Measurements from ENCODE around the gene HLA-DQB1.
"Not testable (repeated sequence)": the region's sequence is repeated elsewhere in the genome, so short reads cannot be mapped to it uniquely, and the experiment has no call there.

HLA-DQB1 gene

DNA sequence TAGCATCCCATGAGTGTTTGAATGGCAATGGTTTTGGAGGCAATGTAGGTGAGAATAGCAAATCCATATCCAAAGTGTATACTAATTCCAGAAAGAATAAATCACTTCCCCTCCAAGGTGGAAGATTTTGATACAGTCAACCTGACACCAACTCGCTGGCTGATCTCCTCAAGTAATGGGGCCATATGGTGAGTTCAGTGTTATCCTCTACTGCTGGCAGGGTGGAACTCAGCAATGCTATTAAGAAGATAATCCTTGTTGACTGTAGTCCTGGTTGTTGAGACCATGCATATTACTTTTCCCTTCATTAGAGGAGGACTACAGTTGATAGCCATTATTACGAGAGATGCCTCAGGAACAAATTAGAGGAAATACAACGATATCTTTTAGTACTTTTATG lies 17.8 kb upstream of the HLA-DQB1 start:
- Histone ChIP-seq H3K27ac (ENCODE audit: low read depth, low read length) (no peak overlapping the region), H3K36me3 (ENCODE audit: insufficient read depth, low read length) (no peaks in the 10 kb centered on the region), H3K4me3 (ENCODE audit: low read length) (no peak overlapping the region), H3K9ac (ENCODE audit: low read depth, low read length) (no peak overlapping the region), H3K9me3 (ENCODE audit: insufficient read depth, low read depth, low read length) (no peaks in the 10 kb centered on the region), H3K4me1 (ENCODE audit: insufficient read depth, low read length) (no peaks in the 10 kb centered on the region), H3K27me3 (ENCODE audit: insufficient read depth, low read length) (no peaks in the 10 kb centered on the region)
- 64% methylated on average over 3 of the region's 3 CpGs for WGBS

DNA sequence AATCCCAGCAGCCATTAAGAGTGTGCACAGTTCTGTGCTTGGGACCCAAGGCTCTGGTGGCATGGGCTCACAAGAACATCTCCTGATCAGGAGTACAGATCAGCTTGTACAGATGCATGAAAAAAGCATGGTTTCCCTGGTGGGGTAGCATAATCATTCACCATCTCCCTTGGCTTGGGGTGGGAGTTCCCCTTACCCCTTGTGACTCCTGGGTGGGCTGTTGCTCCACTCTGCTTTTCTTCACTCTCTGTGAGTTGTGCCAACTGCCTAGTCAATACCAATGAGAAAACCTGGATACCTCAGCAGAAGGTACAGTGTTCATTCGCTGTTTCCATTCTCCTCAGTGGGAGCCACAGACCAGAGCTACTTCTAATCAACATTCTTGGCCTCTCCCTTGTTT lies 13.6 kb upstream of the HLA-DQB1 start:
- H3K4me3 ChIP-seq (ENCODE audit: low read length) = no peak overlapping the region
- no peak overlapping the region for H3K27ac ChIP-seq (ENCODE audit: low read depth, low read length)
- no peaks in the 10 kb centered on the region for H3K9me3 ChIP-seq (ENCODE audit: insufficient read depth, low read depth, low read length)
- H3K4me1 ChIP-seq (ENCODE audit: insufficient read depth, low read length) = no peaks in the 10 kb centered on the region
- no peaks in the 10 kb centered on the region for H3K27me3 ChIP-seq (ENCODE audit: insufficient read depth, low read length)
- H3K36me3 ChIP-seq (ENCODE audit: insufficient read depth, low read length) = no peaks in the 10 kb centered on the region
- WGBS = 44% methylated on average over 1 of the region's 1 CpG
- H3K9ac ChIP-seq (ENCODE audit: low read depth, low read length) = no peak overlapping the region

DNA sequence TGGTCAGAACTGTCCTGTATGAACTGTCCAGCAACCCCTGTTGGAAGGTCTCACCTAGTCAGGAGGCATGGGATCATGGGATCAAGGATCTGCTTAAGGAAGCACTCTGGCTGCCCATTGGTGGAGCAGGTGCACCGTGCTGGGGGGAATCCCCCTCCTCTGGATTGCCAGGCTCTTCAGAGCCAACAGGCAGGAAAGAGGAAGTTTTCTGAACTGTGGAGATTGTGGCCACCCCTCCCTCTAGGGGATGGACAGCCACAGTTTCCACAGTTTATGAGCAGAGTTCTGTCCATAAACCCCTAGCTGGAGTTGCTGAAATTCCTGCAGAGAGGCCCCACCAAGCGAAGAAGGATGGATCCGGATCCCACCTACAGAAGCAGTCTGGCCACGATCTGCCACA lies 13.0 kb upstream of the HLA-DQB1 start:
- Histone ChIP-seq H3K4me1 (ENCODE audit: insufficient read depth, low read length) (no peaks in the 10 kb centered on the region), H3K27ac (ENCODE audit: low read depth, low read length) (no peak overlapping the region), H3K27me3 (ENCODE audit: insufficient read depth, low read length) (no peaks in the 10 kb centered on the region), H3K4me3 (ENCODE audit: low read length) (no peak overlapping the region), H3K9ac (ENCODE audit: low read depth, low read length) (no peak overlapping the region), H3K9me3 (ENCODE audit: insufficient read depth, low read depth, low read length) (no peaks in the 10 kb centered on the region), H3K36me3 (ENCODE audit: insufficient read depth, low read length) (no peaks in the 10 kb centered on the region)
- WGBS = 65% methylated on average over 4 of the region's 4 CpGs

DNA sequence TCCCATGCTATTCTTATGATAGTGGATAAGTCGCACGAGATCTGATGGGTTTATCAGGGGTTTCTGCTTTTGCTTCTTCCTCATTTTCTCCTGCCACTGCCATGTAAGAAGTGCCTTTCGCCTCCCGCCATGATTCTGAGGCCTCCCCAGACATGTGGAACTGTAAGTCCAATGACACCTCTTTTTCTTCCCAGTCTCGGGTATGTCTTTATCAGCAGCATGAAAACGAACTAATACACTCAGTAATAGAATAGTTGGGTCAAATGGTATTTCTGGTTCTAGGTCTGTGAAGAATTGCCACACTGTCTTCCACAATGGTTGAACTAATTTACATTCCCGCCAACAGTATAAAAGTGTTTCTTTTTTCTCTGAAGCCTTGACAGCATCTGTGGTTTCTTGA lies 7.7 kb upstream of the HLA-DQB1 start:
- not testable (repeated sequence) for H3K9me3 ChIP-seq (ENCODE audit: insufficient read depth, low read depth, low read length); H3K9ac ChIP-seq (ENCODE audit: low read depth, low read length); H3K27ac ChIP-seq (ENCODE audit: low read depth, low read length); H3K4me3 ChIP-seq (ENCODE audit: low read length); H3K4me1 ChIP-seq (ENCODE audit: insufficient read depth, low read length); H3K36me3 ChIP-seq (ENCODE audit: insufficient read depth, low read length); H3K27me3 ChIP-seq (ENCODE audit: insufficient read depth, low read length)
- 95% methylated on average over 5 of the region's 7 CpGs for WGBS

DNA sequence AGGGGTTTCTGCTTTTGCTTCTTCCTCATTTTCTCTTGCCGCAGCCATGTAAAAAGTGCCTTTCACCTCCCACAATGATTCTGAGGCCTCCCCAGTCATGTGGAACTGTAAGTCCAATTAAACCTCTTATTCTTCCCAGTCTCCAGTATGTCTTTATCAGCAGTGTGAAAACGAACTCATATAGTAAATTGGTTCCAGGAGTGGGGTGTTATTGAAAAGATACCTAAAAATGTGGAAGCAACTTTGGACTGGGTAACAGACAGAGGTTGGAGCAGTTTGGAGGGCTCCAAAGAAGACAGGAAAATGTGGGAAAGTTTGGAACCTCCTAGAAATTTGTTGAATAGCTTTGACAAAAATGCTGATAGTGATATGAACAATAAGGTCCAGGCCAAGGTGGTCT lies 5.5 kb upstream of the HLA-DQB1 start:
- 94% methylated on average over 2 of the region's 2 CpGs for WGBS
- H3K36me3 ChIP-seq (ENCODE audit: insufficient read depth, low read length); H3K4me1 ChIP-seq (ENCODE audit: insufficient read depth, low read length); H3K9me3 ChIP-seq (ENCODE audit: insufficient read depth, low read depth, low read length); H3K9ac ChIP-seq (ENCODE audit: low read depth, low read length); H3K27me3 ChIP-seq (ENCODE audit: insufficient read depth, low read length); H3K27ac ChIP-seq (ENCODE audit: low read depth, low read length); H3K4me3 ChIP-seq (ENCODE audit: low read length): not testable (repeated sequence)

DNA sequence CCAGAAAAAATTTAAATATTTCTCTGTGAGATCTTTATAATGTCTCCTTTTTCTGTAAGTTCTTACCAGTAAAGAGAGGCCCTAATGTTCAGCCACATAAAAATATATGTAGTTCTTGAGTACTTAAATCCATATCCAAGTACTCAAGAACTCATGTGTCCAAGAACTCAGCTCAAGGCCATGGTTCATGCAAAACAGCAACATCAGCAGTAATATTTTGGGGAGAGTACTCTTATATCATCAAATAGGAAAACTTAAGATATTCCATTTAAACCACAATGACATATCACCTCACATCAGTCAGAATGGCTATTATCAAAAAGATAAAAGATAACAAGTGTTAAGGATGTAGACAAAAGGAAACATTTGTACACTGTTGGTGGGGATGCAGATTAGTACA lies 3.4 kb upstream of the HLA-DQB1 start:
- Histone ChIP-seq H3K4me3 (ENCODE audit: low read length) (no peak overlapping the region), H3K9ac (ENCODE audit: low read depth, low read length) (no peak overlapping the region), H3K27ac (ENCODE audit: low read depth, low read length) (no peak overlapping the region), H3K27me3 (ENCODE audit: insufficient read depth, low read length) (peaks cover 16% of the 10 kb centered on the region), H3K36me3 (ENCODE audit: insufficient read depth, low read length) (no peaks in the 10 kb centered on the region), H3K4me1 (ENCODE audit: insufficient read depth, low read length) (no peaks in the 10 kb centered on the region), H3K9me3 (ENCODE audit: insufficient read depth, low read depth, low read length) (no peaks in the 10 kb centered on the region)

DNA sequence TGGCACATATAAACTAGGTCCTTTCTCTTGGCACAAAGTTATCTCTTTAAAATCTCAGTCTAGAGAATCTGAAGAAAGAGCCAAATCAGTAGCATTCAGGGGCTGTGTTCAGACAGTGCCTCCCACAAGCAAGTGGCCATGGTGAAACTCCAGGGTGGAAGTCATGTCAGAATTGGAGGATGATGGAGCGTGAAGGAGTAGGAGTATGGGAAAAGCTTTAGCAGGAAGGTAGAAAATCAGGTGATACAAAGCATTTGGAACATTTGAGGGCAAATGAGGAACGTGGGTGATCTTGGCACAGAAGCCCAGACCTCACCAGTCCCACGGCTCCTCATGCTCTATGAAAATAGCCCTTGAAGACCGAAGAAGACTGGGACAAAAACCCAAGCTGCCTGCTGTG lies 2.8 kb upstream of the HLA-DQB1 start:
- Histone ChIP-seq H3K4me1 (ENCODE audit: insufficient read depth, low read length) (no peaks in the 10 kb centered on the region), H3K4me3 (ENCODE audit: low read length) (no peak overlapping the region), H3K27me3 (ENCODE audit: insufficient read depth, low read length) (peaks cover 22% of the 10 kb centered on the region), H3K27ac (ENCODE audit: low read depth, low read length) (no peak overlapping the region), H3K36me3 (ENCODE audit: insufficient read depth, low read length) (no peaks in the 10 kb centered on the region), H3K9me3 (ENCODE audit: insufficient read depth, low read depth, low read length) (no peaks in the 10 kb centered on the region), H3K9ac (ENCODE audit: low read depth, low read length) (no peak overlapping the region)
- 90% methylated on average over 4 of the region's 4 CpGs for WGBS

DNA sequence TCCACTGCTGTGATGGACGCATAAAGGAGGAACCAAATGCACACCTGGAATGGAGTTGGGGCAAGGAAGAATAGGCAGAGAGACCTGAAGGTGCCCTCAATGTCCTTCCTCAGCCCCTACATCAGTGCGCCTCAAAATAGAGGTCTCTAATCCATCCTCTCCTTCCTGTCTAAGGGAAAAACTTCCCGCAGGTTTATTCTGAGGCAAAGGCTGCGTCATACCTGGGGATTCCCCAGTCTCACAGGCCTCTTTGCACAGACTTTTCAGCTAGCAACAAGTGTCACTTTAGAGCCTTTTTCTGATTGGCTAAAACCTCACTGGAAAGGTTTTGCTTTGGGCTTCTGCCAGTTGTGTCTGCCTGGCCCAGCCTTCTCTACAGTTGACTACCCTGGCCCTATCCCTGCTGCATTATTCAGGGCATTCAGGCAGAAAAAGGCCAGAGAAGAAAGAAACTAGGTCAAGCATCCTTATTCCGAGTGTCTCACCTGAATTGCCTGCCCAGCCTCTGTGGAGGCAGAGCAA lies 1.8 kb upstream of the HLA-DQB1 start:
- H3K27ac ChIP-seq (ENCODE audit: low read depth, low read length) = no peak overlapping the region
- H3K4me1 ChIP-seq (ENCODE audit: insufficient read depth, low read length) = no peaks in the 10 kb centered on the region
- 52% methylated on average over 5 of the region's 5 CpGs for WGBS
- no peak overlapping the region for H3K9ac ChIP-seq (ENCODE audit: low read depth, low read length)
- no peaks in the 10 kb centered on the region for H3K9me3 ChIP-seq (ENCODE audit: insufficient read depth, low read depth, low read length)
- no peak overlapping the region for H3K4me3 ChIP-seq (ENCODE audit: low read length)
- H3K36me3 ChIP-seq (ENCODE audit: insufficient read depth, low read length) = no peaks in the 10 kb centered on the region
- H3K27me3 ChIP-seq (ENCODE audit: insufficient read depth, low read length) = peaks cover 32% of the 10 kb centered on the region

DNA sequence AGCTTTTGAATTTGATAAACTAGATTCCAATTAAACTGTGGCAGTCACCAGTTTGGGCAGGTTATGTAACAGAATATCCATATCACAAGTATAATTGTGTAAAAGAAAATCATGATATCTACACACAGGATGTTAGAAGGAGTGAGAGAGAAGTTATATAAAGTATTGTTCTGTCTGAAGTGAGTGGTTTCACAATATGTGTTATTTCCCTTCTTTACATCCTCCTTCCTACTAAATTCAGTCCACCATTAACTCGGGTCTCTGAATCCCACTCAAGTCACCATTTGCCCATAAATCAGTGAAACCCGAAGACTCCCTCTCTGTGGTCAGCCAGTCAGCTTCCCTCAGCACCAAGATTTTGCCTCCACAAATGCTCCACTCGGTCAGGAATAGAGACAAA lies 796 bp downstream of the HLA-DQB1 start:
- no peak overlapping the region for H3K9ac ChIP-seq (ENCODE audit: low read depth, low read length)
- H3K27ac ChIP-seq (ENCODE audit: low read depth, low read length) = no peak overlapping the region
- peaks cover 33% of the 10 kb centered on the region for H3K27me3 ChIP-seq (ENCODE audit: insufficient read depth, low read length)
- 34% methylated on average over 3 of the region's 3 CpGs for WGBS
- H3K36me3 ChIP-seq (ENCODE audit: insufficient read depth, low read length) = no peaks in the 10 kb centered on the region
- no peaks in the 10 kb centered on the region for H3K9me3 ChIP-seq (ENCODE audit: insufficient read depth, low read depth, low read length)
- H3K4me3 ChIP-seq (ENCODE audit: low read length) = peak overlapping the region; percentile 61
- no peaks in the 10 kb centered on the region for H3K4me1 ChIP-seq (ENCODE audit: insufficient read depth, low read length)

DNA sequence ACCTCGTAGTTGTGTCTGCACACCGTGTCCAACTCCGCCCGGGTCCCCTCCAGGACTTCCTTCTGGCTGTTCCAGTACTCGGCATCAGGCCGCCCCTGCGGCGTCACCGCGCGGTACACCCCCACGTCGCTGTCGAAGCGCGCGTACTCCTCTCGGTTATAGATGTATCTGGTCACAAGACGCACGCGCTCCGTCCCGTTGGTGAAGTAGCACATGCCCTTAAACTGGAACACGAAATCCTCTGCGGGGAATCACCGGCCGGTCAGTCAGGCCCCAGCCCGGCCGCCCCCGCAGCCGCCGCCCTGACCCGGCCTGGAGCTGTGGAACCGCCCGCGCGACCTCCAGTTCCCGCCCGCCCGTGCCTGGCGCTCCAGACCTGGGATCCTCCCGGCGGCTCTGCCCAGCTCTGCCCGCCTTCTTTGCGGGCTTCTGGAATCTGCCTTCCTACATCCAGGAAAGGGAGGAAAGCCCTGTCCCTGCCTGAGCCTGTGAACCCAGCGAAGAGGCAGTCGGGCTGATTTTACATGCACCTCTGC lies 1.6 kb downstream of the HLA-DQB1 start:
- H3K4me1 ChIP-seq (ENCODE audit: insufficient read depth, low read length) = no peaks in the 10 kb centered on the region
- 32% methylated on average over 47 of the region's 47 CpGs for WGBS

DNA sequence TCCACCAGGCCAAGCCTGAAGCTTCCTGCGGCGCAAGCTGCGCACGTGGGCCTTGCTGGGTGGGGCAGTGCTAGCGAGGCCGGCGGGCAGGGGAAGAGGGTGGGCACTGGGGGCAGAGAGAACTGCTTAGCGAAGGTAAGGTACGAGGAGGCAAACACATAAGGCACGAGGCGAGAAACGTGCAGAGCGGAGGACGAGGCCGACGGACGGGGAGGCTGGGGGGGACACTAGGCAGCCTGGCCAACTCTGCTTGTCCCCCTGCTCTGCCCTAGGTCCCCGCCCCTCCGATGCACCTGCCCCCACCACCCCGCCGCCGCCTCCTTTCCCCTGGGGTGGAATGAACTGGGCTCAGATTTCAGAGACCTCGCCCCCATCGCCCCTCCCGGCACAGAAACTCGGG lies 2.1 kb downstream of the HLA-DQB1 start:
- Histone ChIP-seq H3K27ac (ENCODE audit: low read depth, low read length) (no peak overlapping the region), H3K4me3 (ENCODE audit: low read length) (peak overlapping the region; percentile 61), H3K27me3 (ENCODE audit: insufficient read depth, low read length) (peaks cover 33% of the 10 kb centered on the region), H3K36me3 (ENCODE audit: insufficient read depth, low read length) (no peaks in the 10 kb centered on the region), H3K4me1 (ENCODE audit: insufficient read depth, low read length) (no peaks in the 10 kb centered on the region), H3K9me3 (ENCODE audit: insufficient read depth, low read depth, low read length) (no peaks in the 10 kb centered on the region), H3K9ac (ENCODE audit: low read depth, low read length) (no peak overlapping the region)
- WGBS = 59% methylated on average over 23 of the region's 26 CpGs

More for the DNA sequence above, 1.6 kb downstream of the HLA-DQB1 start:
- Histone ChIP-seq H3K9ac (ENCODE audit: low read depth, low read length) (no peak overlapping the region), H3K27me3 (ENCODE audit: insufficient read depth, low read length) (peaks cover 33% of the 10 kb centered on the region), H3K9me3 (ENCODE audit: insufficient read depth, low read depth, low read length) (no peaks in the 10 kb centered on the region), H3K36me3 (ENCODE audit: insufficient read depth, low read length) (no peaks in the 10 kb centered on the region), H3K4me3 (ENCODE audit: low read length) (peak overlapping the region; percentile 61), H3K27ac (ENCODE audit: low read depth, low read length) (no peak overlapping the region)

DNA sequence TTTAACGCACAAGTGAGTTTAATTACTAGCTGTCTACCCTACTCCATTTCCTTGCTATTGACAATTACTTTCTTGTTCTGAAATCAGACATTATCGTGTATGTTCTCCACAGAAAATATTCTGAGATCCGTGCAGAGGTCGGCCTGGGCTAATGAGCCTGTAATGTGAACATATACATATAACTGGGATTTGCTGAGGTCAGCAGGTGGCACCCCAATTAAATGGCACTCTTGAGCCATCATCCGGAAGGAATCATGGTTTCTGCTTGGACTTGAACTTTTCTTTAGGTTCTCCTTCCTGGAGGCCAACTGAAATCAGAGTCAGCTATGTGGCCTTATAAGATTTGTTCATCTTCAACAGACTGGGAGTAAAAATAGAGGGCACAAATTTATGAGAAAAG lies 3.6 kb downstream of the HLA-DQB1 start:
- no peak overlapping the region for H3K4me3 ChIP-seq (ENCODE audit: low read length)
- no peaks in the 10 kb centered on the region for H3K9me3 ChIP-seq (ENCODE audit: insufficient read depth, low read depth, low read length)
- H3K4me1 ChIP-seq (ENCODE audit: insufficient read depth, low read length) = no peaks in the 10 kb centered on the region
- no peak overlapping the region for H3K9ac ChIP-seq (ENCODE audit: low read depth, low read length)
- H3K36me3 ChIP-seq (ENCODE audit: insufficient read depth, low read length) = no peaks in the 10 kb centered on the region
- H3K27ac ChIP-seq (ENCODE audit: low read depth, low read length) = no peak overlapping the region
- peaks cover 33% of the 10 kb centered on the region for H3K27me3 ChIP-seq (ENCODE audit: insufficient read depth, low read length)
- WGBS = 82% methylated on average over 5 of the region's 5 CpGs

Data from HUES64 (cell line).